Gastroesophageal sphincter (tissue), 4 donors: ENCODE results near the gene TAF10. TPM values are rescaled to one million over a fixed set of nuclear protein-coding genes. Genes with fewer than 3 reads are reported as not detected.
A peak's percentile ranks its signal among the peaks of the same experiment; 100 is the strongest.

Source experiments
- ATAC-seq: fragments of 150-250 bp; one replicate; pipeline ENCODE4 v1.9.1; 2016; ENCODE audit warnings: mild to moderate bottlenecking, moderate library complexity
- H3K27ac ChIP-seq, 4 donors: fragments of 200-600 bp; sonication (generic) in 3 of 4; 1 replicate in 3 of 4; 2 replicates in 1 of 4; pipeline ENCODE4 v1.5.1; 2016 to 2019
- H3K27me3 ChIP-seq: fragments of 200-600 bp; sonication (generic); one replicate; pipeline ENCODE4 v1.5.1; 2019
- H3K36me3 ChIP-seq, 2 donors: fragments of 200-600 bp; sonication (generic); one replicate each; pipeline ENCODE4 v1.5.1; 2019; ENCODE audit warnings: control low read depth in 1 of 2
- H3K4me1 ChIP-seq, 3 donors: fragments of 200-600 bp; sonication (generic); 1 replicate in 2 of 3; 2 replicates in 1 of 3; pipeline ENCODE4 v1.5.1; 2016 to 2019; ENCODE audit warnings: control low read depth in 2 of 3
- H3K4me3 ChIP-seq, 2 donors: fragments of 200-600 bp; sonication (generic); one replicate each; pipeline ENCODE4 v1.5.1; 2019; ENCODE audit warnings: mild to moderate bottlenecking in 1 of 2, moderate library complexity in 1 of 2
- H3K9me3 ChIP-seq, 3 donors: fragments of 200-600 bp; sonication (generic); one replicate each; pipeline ENCODE4 v1.5.1; 2017 to 2019; ENCODE audit warnings: control low read depth in 2 of 3
- EP300 ChIP-seq: sonication (generic); formaldehyde crosslinking; IDR thresholded peaks from one replicate; pipeline ENCODE4 v1.6.1; 2017; ENCODE audit warnings: antibody characterized with exemption, mild to moderate bottlenecking
- POLR2A ChIP-seq, 2 donors: fragments of 450-650 bp; IDR thresholded peaks; one replicate each; pipeline ENCODE4 v1.6.1; 2017; ENCODE audit warnings: antibody characterized with exemption in 2 of 2, mild to moderate bottlenecking in 2 of 2, moderate library complexity in 1 of 2
- POLR2AphosphoS5 ChIP-seq: sonication (generic); formaldehyde crosslinking; IDR thresholded peaks from one replicate; pipeline ENCODE4 v1.6.1; 2017; ENCODE audit warnings: antibody characterized with exemption
- WGBS, 2 donors: methylation state at CpG; one replicate each; pipeline ENCODE4 v1.1.5; 2018; ENCODE audit warnings: low coverage in 1 of 2; 5-methylcytosine and 5-hydroxymethylcytosine counted together
- total RNA-seq, 4 donors: library from RNA; depleted of rRNA; stranded (reverse); fragments of >200 nt; gene quantifications; one replicate each; pipeline ENCODE4 v1.1.0, GENCODE V29; 2016
- TF ChIP-seq, protein P1 (sequence below), 4 experiments: fragments of 200-600 bp in 2 of 4; fragments of 450-650 bp in 2 of 4; sonication (generic) in 1 of 4; IDR thresholded peaks; one replicate each; pipeline ENCODE4 v1.5.1; 2017 to 2019; ENCODE audit warnings: antibody characterized with exemption in 4 of 4, mild to moderate bottlenecking in 2 of 4, moderate library complexity in 2 of 4

The TAF10 gene
- total RNA-seq, 4 donors from 2014 or later: 21.7 to 41.1 (median 35.4) TPM

DNA sequence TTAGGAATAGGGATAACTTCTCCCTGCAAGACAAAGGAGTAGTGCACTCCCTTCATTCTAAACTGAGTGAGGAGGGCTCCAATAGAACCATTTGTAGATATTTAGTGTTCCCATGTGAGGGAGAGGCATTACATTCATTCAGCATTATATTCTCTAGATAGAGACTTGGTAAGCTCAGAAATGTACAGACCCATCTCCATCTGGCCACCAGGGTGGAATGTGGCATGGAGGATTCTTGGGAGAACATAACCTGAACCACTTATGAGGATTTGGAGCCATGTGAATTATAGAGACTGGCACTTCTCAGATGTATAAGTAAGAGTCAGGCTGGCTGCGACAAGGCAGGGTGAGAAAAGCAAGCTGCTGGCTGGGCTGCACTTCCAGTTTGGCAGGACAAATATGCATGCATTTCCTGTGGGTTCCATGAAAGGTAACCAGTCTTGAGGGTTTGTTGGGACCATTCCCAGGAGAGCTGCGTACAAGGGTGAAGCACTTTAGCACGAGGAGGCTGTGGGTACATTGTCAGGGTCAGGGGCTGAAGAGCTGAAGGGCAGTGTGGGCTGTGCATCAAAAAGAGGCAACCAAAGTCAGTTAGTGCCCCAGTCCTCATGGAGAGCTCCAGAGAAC, 17.8 kb downstream of the TAF10 start:
- TF ChIP-seq POLR2AphosphoS5: no peak
- WGBS, 2 donors: 20 to 82% methylated on average over 1 to 3 of the region's 3 CpGs
- Histone ChIP-seq H3K4me1 (peaks cover 9 to 45% (median 13%) of the 10 kb centered on the region in 3 donors), H3K27ac (peak overlapping the region in 1 of 4 donors; percentile 72), H3K9me3 (no peaks in the 10 kb centered on the region), H3K36me3 (peaks cover 0 to 40% of the 10 kb centered on the region in 2 donors), H3K4me3 (no peak overlapping the region), H3K27me3 (no peaks in the 10 kb centered on the region)
- no peak for ATAC-seq

DNA sequence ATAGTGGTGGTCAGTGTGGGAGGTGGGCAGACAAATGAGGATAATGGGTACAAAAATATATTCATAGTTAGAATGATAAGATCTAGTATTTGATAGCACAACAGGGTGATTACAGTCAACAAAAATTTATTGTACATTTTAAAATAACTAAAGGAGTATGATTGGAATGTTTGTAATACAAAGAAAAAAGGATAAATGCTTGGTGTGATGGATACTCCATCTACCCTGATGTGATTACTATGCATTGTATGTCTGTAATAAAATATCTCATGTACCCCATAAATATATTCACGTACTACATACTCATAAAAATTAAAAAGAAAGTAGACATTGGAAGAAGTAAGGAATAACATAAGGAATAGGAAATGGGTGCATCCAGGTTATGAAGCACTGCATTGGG, 24.0 kb downstream of the TAF10 start:
- TF ChIP-seq EP300 (no peak), POLR2AphosphoS5 (no peak)
- no peak overlapping the region for H3K4me3 ChIP-seq
- peaks cover 0 to 17% of the 10 kb centered on the region in 2 donors for H3K36me3 ChIP-seq
- 78 to 86% methylated on average over 1 of the region's 1 CpG for WGBS, 2 donors
- no peaks in the 10 kb centered on the region for H3K27me3 ChIP-seq
- H3K27ac ChIP-seq: no peak overlapping the region
- H3K4me1 ChIP-seq: peaks cover 0 to 15% (median 0%) of the 10 kb centered on the region in 3 donors
- peaks cover 0 to 17% (median 0%) of the 10 kb centered on the region in 3 donors for H3K9me3 ChIP-seq
- ATAC-seq: no peak

DNA sequence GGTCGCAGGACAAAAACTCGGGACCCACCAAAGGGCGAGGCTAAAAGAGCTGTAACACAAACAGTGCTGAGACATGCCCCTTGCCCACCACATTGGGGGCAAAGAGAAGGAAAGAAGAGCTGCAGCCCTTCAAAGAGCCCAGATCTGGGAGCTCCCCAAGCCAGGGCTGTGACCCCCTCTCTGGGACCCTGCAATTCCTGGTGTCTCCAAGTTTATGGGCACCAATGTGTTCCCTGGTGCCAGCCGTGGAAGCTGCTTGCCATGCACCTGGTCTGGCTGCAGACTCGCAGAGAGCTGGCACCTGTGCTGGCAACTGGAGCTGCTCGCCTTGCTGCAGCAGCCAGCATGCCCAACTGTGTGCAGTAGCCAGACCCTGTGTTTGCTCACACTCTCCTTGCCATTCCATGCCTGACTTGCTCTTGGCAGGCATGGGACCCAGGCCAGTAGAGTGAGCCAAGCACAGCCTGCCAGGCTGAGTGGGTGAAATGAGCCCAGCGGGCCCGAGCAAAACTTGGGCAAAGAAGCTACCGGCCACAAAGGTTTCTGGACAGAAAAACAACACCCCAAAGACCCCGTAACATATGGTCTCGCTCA, 24.6 kb downstream of the TAF10 start:
- Histone ChIP-seq H3K27me3 (no peaks in the 10 kb centered on the region), H3K9me3 (peaks cover 0 to 18% (median 0%) of the 10 kb centered on the region in 3 donors), H3K4me3 (no peak overlapping the region), H3K4me1 (peaks cover 0 to 15% (median 0%) of the 10 kb centered on the region in 3 donors), H3K36me3 (peaks cover 0 to 17% of the 10 kb centered on the region in 2 donors), H3K27ac (no peak overlapping the region)
- ATAC-seq: peak; percentile 36
- 93% methylated on average over 3 of the region's 11 CpGs; no CpG with 5 or more reads in 1 of the 2 donors for WGBS, 2 donors
- TF ChIP-seq POLR2AphosphoS5: peak; percentile 35
- TF ChIP-seq, protein P1, sequence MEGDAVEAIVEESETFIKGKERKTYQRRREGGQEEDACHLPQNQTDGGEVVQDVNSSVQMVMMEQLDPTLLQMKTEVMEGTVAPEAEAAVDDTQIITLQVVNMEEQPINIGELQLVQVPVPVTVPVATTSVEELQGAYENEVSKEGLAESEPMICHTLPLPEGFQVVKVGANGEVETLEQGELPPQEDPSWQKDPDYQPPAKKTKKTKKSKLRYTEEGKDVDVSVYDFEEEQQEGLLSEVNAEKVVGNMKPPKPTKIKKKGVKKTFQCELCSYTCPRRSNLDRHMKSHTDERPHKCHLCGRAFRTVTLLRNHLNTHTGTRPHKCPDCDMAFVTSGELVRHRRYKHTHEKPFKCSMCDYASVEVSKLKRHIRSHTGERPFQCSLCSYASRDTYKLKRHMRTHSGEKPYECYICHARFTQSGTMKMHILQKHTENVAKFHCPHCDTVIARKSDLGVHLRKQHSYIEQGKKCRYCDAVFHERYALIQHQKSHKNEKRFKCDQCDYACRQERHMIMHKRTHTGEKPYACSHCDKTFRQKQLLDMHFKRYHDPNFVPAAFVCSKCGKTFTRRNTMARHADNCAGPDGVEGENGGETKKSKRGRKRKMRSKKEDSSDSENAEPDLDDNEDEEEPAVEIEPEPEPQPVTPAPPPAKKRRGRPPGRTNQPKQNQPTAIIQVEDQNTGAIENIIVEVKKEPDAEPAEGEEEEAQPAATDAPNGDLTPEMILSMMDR (IDR thresholded peaks at IDR 0.05): no peak

DNA sequence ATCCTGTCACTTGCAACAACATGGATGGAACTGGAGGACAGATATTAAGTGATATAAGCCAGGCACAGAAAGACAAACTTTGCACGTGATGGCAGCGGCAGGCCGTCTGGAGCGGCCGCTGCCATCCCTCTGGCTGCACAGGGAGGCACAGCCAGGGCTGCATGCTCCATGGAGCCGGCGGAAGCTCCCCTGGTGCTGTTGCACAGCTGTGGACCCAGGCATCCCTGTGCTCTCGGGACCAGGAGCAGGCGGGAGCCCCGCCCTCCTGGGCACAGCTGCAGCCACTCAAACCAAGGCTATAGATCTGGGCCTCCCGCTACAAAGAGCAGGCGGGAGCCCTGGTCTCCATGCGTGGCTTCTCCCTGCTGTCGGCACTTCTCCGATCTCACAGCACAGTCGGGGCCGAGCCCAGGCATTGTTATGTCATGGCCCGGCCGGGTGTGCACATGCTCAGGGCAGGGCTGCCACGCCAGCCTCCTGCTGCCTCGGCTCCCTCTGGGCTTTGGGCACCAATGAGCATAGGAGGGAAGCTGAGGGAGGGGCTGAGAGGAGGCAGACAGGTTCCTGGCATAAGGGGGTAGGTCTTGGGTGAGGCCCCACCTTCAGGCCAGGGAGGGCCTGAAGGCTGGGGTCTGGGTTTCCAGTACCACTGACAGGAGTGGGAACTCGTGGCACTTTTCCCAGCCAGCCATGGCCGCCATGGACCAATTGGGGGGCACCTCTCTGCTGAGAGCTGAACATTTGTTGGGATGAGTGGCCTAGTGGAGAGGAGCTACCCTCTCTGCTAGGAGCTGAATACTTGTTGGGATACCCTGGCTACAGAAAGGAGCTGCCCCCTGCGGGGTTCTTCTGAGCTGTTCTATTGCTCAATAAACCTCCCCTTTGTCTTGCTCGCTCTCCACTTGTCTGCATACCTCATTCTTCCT, 25.3 kb downstream of the TAF10 start:
- H3K27ac ChIP-seq: no peak overlapping the region
- WGBS, 2 donors: 56 to 64% methylated on average over 5 of the region's 25 CpGs
- TF ChIP-seq, protein P1 (IDR thresholded peaks at IDR 0.05): no peak
- TF ChIP-seq POLR2A (IDR thresholded peaks at IDR 0.05) (no peak), EP300 (no peak), POLR2AphosphoS5 (no peak)
- H3K9me3 ChIP-seq: peaks cover 0 to 18% (median 0%) of the 10 kb centered on the region in 3 donors
- ATAC-seq: no peak
- H3K27me3 ChIP-seq: no peaks in the 10 kb centered on the region
- H3K4me1 ChIP-seq: peaks cover 0 to 15% (median 0%) of the 10 kb centered on the region in 3 donors
- H3K4me3 ChIP-seq: no peak overlapping the region
- H3K36me3 ChIP-seq: peaks cover 0 to 10% of the 10 kb centered on the region in 2 donors

DNA sequence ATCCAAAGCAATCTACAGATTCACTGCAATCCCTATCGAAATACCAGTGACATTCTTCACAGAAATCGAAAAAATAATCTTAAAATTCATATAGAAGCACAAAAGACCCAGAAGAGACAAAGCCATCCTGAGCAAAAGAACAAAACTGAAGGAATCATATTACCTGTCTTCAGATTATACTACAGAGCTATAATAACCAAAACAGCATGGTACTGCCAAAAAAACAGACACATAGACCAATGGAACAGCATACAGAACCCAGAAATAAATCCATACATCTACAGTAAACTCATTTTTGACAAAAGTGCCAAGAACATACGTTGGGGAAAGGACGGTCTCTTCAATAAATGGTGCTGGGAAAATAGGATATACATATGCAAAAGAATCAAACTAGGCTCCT, 27.5 kb downstream of the TAF10 start:
- Histone ChIP-seq H3K36me3 (peaks cover 0 to 15% of the 10 kb centered on the region in 2 donors), H3K9me3 (peaks cover 0 to 18% (median 0%) of the 10 kb centered on the region in 3 donors), H3K27me3 (no peaks in the 10 kb centered on the region), H3K27ac (no peak overlapping the region), H3K4me1 (peaks cover 0 to 15% (median 0%) of the 10 kb centered on the region in 3 donors), H3K4me3 (no peak overlapping the region)
- TF ChIP-seq EP300 (no peak), POLR2A (IDR thresholded peaks at IDR 0.05) (no peak), POLR2AphosphoS5 (no peak)
- TF ChIP-seq, protein P1 (IDR thresholded peaks at IDR 0.05): no peak
- WGBS, 2 donors: 93 to 100% methylated on average over 3 to 4 of the region's 4 CpGs
- no peak for ATAC-seq
